Nucleus accumbens (tissue), 56 donors: ENCODE data around the gene PPP1R1A.

Experiments
- DNase-seq, 56 donors: peaks; one replicate each; lab custom pipeline; 2025; lab: John Stamatoyannopoulos, UW

PPP1R1A gene

GRCh38 chr12:54604436-54604835 is 16.0 kb upstream of the PPP1R1A start:
- DNase-seq, result no peak

- DNase-seq, result no peak
Observed at GRCh38 chr12:54603872-54604271, 15.4 kb upstream of the PPP1R1A start.

- peak in 35 of 56 donors; percentile 6 to 82 (median 26) for DNase-seq
Observed at GRCh38 chr12:54603173-54603814, 14.8 kb upstream of the PPP1R1A start.

- no peak for DNase-seq
Observed at GRCh38 chr12:54602661-54603060, 14.2 kb upstream of the PPP1R1A start.

GRCh38 chr12:54601841-54602240 is 13.4 kb upstream of the PPP1R1A start:
- DNase-seq, result no peak

- DNase-seq, result no peak
Observed at GRCh38 chr12:54598970-54599369, 10.5 kb upstream of the PPP1R1A start.

GRCh38 chr12:54596526-54596946 is 8.1 kb upstream of the PPP1R1A start:
- DNase-seq, result peak in 44 of 56 donors; percentile 7 to 76 (median 34)

GRCh38 chr12:54595471-54595870 is 7.0 kb upstream of the PPP1R1A start:
- DNase-seq, result no peak

- DNase-seq, result no peak
Observed at GRCh38 chr12:54593725-54594124, 5.3 kb upstream of the PPP1R1A start.

- no peak for DNase-seq
Observed at GRCh38 chr12:54593135-54593534, 4.7 kb upstream of the PPP1R1A start.

GRCh38 chr12:54592316-54592715 is 3.9 kb upstream of the PPP1R1A start:
- peak in 1 of 56 donors; percentile 10 for DNase-seq

- DNase-seq, result no peak
Observed at GRCh38 chr12:54590978-54591591, 2.6 kb upstream of the PPP1R1A start.

- DNase-seq, result no peak
Observed at GRCh38 chr12:54589964-54590363, 1.5 kb upstream of the PPP1R1A start.

- no peak for DNase-seq
Observed at GRCh38 chr12:54588890-54589267, 420 bp upstream of the PPP1R1A start.

GRCh38 chr12:54587315-54587873 is 1.1 kb downstream of the PPP1R1A start:
- peak in 29 of 56 donors; percentile 8 to 67 (median 38) for DNase-seq

- peak in 1 of 56 donors; percentile 31 for DNase-seq
Observed at GRCh38 chr12:54586620-54587019, 1.8 kb downstream of the PPP1R1A start.

GRCh38 chr12:54585243-54585642 is 3.2 kb downstream of the PPP1R1A start:
- no peak for DNase-seq

- DNase-seq, result no peak
Observed at GRCh38 chr12:54584128-54584527, 4.3 kb downstream of the PPP1R1A start.

GRCh38 chr12:54583726-54584125 is 4.7 kb downstream of the PPP1R1A start:
- peak in 2 of 56 donors; percentile 16 to 18 for DNase-seq

- DNase-seq, result no peak
Observed at GRCh38 chr12:54581412-54581811, 7.0 kb downstream of the PPP1R1A start.

GRCh38 chr12:54579696-54580333 is 8.6 kb downstream of the PPP1R1A start:
- DNase-seq, result peak in 51 of 56 donors; percentile 21 to 89 (median 71)
